ENCODE results near the gene GKN1. TPM values are rescaled to one million over a fixed set of nuclear protein-coding genes. Genes with fewer than 3 reads are reported as not detected.

The GKN1 gene
- total and polyA plus RNA-seq, 4 donors = not detected

DNA sequence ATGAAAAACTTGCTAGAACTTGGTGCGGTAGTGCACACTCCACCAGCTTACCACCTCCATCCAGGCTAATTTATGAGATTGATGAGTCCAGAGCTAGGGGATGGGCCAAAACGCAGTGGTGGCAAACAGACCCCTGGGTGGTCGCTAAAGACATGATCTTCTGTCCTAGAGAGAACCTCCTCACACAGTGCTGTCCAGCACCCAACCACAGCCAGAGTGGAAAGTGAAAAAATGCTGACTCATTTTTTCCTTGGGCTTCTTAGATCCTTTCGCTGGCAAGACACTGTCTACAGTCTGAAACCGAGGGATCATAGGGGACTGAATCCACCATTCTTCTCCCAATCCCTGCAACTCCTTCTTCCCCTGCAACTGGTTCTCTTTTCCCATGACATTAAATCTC, 42.6 kb downstream of the GKN1 start:
- no peak overlapping the region for H3K9ac ChIP-seq (ENCODE audit: low read depth in 1 of 2, low read length in 2 of 2)
- no peaks in the 10 kb centered on the region for H3K9me3 ChIP-seq (ENCODE audit: control insufficient read depth in 4 of 4, low read length in 3 of 4)
- H3K36me3 ChIP-seq (ENCODE audit: control insufficient read depth in 4 of 4, insufficient read depth in 3 of 4, low read depth in 1 of 4, low read length in 3 of 4) = no peaks in the 10 kb centered on the region
- DNase-seq (ENCODE audit: low spot score) = no peak
- H3K4me3 ChIP-seq (ENCODE audit: low read depth in 1 of 3, low read length in 3 of 3) = no peak overlapping the region
- H3K4me1 ChIP-seq (ENCODE audit: control insufficient read depth in 4 of 4, insufficient read depth in 4 of 4, low read length in 3 of 4) = peaks cover 2 to 15% (median 10%) of the 10 kb centered on the region in 4 donors
- no peak overlapping the region for H3K27ac ChIP-seq (ENCODE audit: low read depth in 1 of 2, low read length in 2 of 2)
- H3K27me3 ChIP-seq (ENCODE audit: control insufficient read depth in 4 of 4, insufficient read depth in 4 of 4, low read length in 3 of 4) = peaks cover 0 to 24% (median 1%) of the 10 kb centered on the region in 4 donors
- TF ChIP-seq, protein P1, sequence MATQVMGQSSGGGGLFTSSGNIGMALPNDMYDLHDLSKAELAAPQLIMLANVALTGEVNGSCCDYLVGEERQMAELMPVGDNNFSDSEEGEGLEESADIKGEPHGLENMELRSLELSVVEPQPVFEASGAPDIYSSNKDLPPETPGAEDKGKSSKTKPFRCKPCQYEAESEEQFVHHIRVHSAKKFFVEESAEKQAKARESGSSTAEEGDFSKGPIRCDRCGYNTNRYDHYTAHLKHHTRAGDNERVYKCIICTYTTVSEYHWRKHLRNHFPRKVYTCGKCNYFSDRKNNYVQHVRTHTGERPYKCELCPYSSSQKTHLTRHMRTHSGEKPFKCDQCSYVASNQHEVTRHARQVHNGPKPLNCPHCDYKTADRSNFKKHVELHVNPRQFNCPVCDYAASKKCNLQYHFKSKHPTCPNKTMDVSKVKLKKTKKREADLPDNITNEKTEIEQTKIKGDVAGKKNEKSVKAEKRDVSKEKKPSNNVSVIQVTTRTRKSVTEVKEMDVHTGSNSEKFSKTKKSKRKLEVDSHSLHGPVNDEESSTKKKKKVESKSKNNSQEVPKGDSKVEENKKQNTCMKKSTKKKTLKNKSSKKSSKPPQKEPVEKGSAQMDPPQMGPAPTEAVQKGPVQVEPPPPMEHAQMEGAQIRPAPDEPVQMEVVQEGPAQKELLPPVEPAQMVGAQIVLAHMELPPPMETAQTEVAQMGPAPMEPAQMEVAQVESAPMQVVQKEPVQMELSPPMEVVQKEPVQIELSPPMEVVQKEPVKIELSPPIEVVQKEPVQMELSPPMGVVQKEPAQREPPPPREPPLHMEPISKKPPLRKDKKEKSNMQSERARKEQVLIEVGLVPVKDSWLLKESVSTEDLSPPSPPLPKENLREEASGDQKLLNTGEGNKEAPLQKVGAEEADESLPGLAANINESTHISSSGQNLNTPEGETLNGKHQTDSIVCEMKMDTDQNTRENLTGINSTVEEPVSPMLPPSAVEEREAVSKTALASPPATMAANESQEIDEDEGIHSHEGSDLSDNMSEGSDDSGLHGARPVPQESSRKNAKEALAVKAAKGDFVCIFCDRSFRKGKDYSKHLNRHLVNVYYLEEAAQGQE (IDR thresholded peaks at IDR 0.05) = peak; percentile 91
- TF ChIP-seq HNF4G (IDR thresholded peaks at IDR 0.05) = no peak
- WGBS = 75% methylated on average over 5 of the region's 5 CpGs

DNA sequence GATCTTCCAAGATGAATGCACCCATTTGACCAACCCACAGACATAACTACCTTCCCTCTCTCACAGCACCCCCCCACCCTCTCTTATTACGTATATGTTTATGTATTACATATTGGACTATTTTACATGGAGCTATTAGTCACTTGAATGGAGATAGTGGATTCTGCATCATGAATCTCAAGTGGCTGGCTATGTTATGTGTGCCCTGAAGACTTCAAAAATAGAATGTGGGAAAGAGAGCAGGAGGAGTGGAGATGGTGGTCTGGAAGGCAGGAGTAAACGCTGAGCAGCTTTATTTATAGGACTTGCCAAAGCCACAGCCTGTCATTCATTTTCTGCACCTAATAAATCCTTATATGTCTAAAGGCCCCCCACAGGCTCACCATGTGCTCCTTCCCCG, 43.4 kb downstream of the GKN1 start:
- 86% methylated on average over 3 of the region's 3 CpGs for WGBS
- Histone ChIP-seq H3K36me3 (ENCODE audit: control insufficient read depth in 4 of 4, insufficient read depth in 3 of 4, low read depth in 1 of 4, low read length in 3 of 4) (no peaks in the 10 kb centered on the region), H3K9ac (ENCODE audit: low read depth in 1 of 2, low read length in 2 of 2) (no peak overlapping the region), H3K4me3 (ENCODE audit: low read depth in 1 of 3, low read length in 3 of 3) (no peak overlapping the region), H3K9me3 (ENCODE audit: control insufficient read depth in 4 of 4, low read length in 3 of 4) (no peaks in the 10 kb centered on the region), H3K27me3 (ENCODE audit: control insufficient read depth in 4 of 4, insufficient read depth in 4 of 4, low read length in 3 of 4) (peaks cover 0 to 22% (median 1%) of the 10 kb centered on the region in 4 donors), H3K4me1 (ENCODE audit: control insufficient read depth in 4 of 4, insufficient read depth in 4 of 4, low read length in 3 of 4) (peaks cover 2 to 11% (median 8%) of the 10 kb centered on the region in 4 donors), H3K27ac (ENCODE audit: low read depth in 1 of 2, low read length in 2 of 2) (no peak overlapping the region)
- TF ChIP-seq, protein P1 (IDR thresholded peaks at IDR 0.05) = no peak
- no peak for TF ChIP-seq YY1 (IDR thresholded peaks at IDR 0.05)
- TF ChIP-seq JUND (IDR thresholded peaks at IDR 0.05) = no peak
- TF ChIP-seq, protein P2, sequence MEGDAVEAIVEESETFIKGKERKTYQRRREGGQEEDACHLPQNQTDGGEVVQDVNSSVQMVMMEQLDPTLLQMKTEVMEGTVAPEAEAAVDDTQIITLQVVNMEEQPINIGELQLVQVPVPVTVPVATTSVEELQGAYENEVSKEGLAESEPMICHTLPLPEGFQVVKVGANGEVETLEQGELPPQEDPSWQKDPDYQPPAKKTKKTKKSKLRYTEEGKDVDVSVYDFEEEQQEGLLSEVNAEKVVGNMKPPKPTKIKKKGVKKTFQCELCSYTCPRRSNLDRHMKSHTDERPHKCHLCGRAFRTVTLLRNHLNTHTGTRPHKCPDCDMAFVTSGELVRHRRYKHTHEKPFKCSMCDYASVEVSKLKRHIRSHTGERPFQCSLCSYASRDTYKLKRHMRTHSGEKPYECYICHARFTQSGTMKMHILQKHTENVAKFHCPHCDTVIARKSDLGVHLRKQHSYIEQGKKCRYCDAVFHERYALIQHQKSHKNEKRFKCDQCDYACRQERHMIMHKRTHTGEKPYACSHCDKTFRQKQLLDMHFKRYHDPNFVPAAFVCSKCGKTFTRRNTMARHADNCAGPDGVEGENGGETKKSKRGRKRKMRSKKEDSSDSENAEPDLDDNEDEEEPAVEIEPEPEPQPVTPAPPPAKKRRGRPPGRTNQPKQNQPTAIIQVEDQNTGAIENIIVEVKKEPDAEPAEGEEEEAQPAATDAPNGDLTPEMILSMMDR (IDR thresholded peaks at IDR 0.05; ENCODE audit: low read depth, low read length, missing input control) = no peak
- TF ChIP-seq SP1 (IDR thresholded peaks at IDR 0.05) = no peak
- TF ChIP-seq HNF4A (conservative IDR thresholded peaks at IDR 0.05) = no peak
- no peak for TF ChIP-seq RXRA (IDR thresholded peaks at IDR 0.05)
- no peak for TF ChIP-seq TAF1 (conservative IDR thresholded peaks at IDR 0.05)
- TF ChIP-seq, protein P3, sequence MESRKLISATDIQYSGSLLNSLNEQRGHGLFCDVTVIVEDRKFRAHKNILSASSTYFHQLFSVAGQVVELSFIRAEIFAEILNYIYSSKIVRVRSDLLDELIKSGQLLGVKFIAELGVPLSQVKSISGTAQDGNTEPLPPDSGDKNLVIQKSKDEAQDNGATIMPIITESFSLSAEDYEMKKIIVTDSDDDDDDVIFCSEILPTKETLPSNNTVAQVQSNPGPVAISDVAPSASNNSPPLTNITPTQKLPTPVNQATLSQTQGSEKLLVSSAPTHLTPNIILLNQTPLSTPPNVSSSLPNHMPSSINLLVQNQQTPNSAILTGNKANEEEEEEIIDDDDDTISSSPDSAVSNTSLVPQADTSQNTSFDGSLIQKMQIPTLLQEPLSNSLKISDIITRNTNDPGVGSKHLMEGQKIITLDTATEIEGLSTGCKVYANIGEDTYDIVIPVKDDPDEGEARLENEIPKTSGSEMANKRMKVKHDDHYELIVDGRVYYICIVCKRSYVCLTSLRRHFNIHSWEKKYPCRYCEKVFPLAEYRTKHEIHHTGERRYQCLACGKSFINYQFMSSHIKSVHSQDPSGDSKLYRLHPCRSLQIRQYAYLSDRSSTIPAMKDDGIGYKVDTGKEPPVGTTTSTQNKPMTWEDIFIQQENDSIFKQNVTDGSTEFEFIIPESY (IDR thresholded peaks at IDR 0.05) = no peak
- no peak for TF ChIP-seq EGR1 (IDR thresholded peaks at IDR 0.05; ENCODE audit: low read depth in 2 of 2)
- TF ChIP-seq, protein P4, sequence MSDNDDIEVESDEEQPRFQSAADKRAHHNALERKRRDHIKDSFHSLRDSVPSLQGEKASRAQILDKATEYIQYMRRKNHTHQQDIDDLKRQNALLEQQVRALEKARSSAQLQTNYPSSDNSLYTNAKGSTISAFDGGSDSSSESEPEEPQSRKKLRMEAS (IDR thresholded peaks at IDR 0.05) = no peak
- TF ChIP-seq HNF4G (IDR thresholded peaks at IDR 0.05) = no peak
- TF ChIP-seq, protein P5, sequence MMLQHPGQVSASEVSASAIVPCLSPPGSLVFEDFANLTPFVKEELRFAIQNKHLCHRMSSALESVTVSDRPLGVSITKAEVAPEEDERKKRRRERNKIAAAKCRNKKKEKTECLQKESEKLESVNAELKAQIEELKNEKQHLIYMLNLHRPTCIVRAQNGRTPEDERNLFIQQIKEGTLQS (IDR thresholded peaks at IDR 0.05) = no peak
- TF ChIP-seq NR2F2 (IDR thresholded peaks at IDR 0.05) = no peak
- TF ChIP-seq FOXA1 (IDR thresholded peaks at IDR 0.05) = no peak
- no peak for TF ChIP-seq GABPA (IDR thresholded peaks at IDR 0.05 in 1 of 2, conservative IDR thresholded peaks at IDR 0.05 in 1 of 2)
- no peak for TF ChIP-seq RAD21 (IDR thresholded peaks at IDR 0.05)
- no peak for TF ChIP-seq FOXA2 (IDR thresholded peaks at IDR 0.05)
- DNase-seq (ENCODE audit: low spot score) = no peak
